ENCODE data around the gene TBC1D22A. TPM values are rescaled to one million over a fixed set of nuclear protein-coding genes. Genes with fewer than 3 reads are reported as not detected.

TBC1D22A gene
- total RNA-seq, 1 donor from 2014 or later: 14.3 TPM

DNA sequence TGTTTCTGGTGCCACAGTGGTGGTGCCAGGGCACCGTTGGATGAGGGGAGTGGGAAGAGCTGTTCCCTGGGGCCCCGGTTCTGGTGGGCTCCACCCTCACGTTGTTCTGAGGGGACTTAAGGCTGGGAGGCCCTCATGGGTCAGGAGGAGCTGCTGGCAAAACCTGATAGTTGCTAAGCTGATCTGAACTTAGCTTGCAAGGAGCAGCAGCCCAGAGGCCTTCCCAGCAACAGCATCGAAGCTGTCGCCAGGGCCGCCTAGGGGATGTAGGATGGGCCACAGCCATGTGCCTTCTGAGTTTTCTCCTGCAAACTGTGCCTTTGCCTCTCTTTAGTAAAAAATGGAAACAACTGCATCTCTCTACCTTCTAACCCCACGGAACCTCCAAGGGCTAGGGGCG lies 240.2 kb downstream of the TBC1D22A start:
- H3K4me3 Mint-ChIP-seq: no peak overlapping the region
- no peak for TF ChIP-seq CTCF (conservative IDR thresholded peaks at IDR 0.05)
- no peaks in the 10 kb centered on the region for H3K9me3 Mint-ChIP-seq
- H3K36me3 Mint-ChIP-seq (ENCODE audit: low read depth): no peaks in the 10 kb centered on the region
- H3K27me3 Mint-ChIP-seq (ENCODE audit: low read depth): no peaks in the 10 kb centered on the region
- no peak overlapping the region for H3K27ac Mint-ChIP-seq (ENCODE audit: unreplicated experiment)
- no peaks in the 10 kb centered on the region for H3K4me1 Mint-ChIP-seq
- DNase-seq (ENCODE audit: low read depth, low spot score): no peak

DNA sequence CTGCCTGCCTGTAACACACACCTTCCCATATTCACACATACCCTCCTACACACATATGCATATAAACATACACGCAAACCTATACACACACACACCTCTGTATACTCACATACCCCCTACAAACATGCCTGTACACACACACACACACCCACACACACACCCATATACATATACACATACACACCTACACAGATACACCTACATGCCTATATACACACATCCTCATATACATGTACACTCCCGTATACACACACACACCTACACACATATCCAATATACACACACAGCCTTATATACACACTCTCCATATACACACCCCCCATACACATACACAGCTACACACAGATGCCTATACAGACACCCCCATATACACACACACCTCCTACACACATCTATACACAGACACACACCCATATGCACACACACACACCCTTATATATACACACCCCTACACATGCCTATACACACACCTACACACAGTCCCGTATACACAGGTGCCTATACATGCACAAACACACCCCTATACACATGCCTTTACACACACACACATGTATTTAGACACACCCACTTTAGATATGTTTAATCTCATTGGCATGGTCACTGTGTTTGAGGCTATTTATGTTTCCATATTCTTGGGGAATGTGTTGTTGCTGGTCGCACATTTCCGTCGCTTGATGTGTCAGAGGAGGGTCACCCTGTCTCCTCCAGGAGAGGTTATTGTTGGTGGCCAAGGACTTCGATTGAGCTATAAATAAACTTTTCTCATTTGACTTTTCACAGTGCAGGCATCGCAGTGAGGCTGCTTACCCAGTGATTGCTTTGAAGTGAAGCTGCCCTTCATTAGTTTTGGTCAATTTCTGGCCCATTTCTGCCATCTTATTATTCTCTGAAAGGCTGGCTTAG lies 243.3 kb downstream of the TBC1D22A start:
- TF ChIP-seq CTCF (conservative IDR thresholded peaks at IDR 0.05): no peak
- no peak for DNase-seq (ENCODE audit: low read depth, low spot score)
- no peaks in the 10 kb centered on the region for H3K27me3 Mint-ChIP-seq (ENCODE audit: low read depth)
- H3K9me3 Mint-ChIP-seq: no peaks in the 10 kb centered on the region
- H3K27ac Mint-ChIP-seq (ENCODE audit: unreplicated experiment): no peak overlapping the region
- no peaks in the 10 kb centered on the region for H3K4me1 Mint-ChIP-seq
- no peaks in the 10 kb centered on the region for H3K36me3 Mint-ChIP-seq (ENCODE audit: low read depth)
- H3K4me3 Mint-ChIP-seq: no peak overlapping the region

- H3K27ac Mint-ChIP-seq (ENCODE audit: unreplicated experiment): no peak overlapping the region
- no peak for TF ChIP-seq CTCF (conservative IDR thresholded peaks at IDR 0.05)
- H3K4me1 Mint-ChIP-seq: no peaks in the 10 kb centered on the region
- no peak overlapping the region for H3K4me3 Mint-ChIP-seq
- H3K36me3 Mint-ChIP-seq (ENCODE audit: low read depth): no peaks in the 10 kb centered on the region
- no peaks in the 10 kb centered on the region for H3K27me3 Mint-ChIP-seq (ENCODE audit: low read depth)
- no peaks in the 10 kb centered on the region for H3K9me3 Mint-ChIP-seq
- DNase-seq (ENCODE audit: low read depth, low spot score): no peak
Measured at GRCh38 chr22:47006433-47006832, 244.0 kb downstream of the TBC1D22A start.

DNA sequence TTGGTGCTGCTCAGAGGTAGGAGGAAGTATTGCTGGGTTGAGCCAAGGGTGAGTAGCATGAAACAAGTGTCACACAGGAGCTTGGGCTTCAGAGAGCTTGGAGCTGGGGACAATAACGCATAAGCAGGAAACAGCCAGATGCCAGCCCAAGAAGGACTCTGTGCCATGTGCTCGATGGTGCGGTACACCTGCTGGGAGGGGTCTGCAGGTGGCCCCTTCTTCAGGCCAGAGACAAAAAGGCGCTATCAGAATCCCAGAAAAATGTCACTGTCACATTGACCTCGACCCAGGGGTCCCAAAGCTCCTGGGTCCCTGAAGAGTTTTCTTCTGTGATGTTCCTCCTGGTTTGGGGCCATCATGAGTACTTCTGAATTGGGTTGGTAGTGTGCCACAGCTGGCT lies 244.4 kb downstream of the TBC1D22A start:
- TF ChIP-seq CTCF (conservative IDR thresholded peaks at IDR 0.05): no peak
- no peak overlapping the region for H3K27ac Mint-ChIP-seq (ENCODE audit: unreplicated experiment)
- no peaks in the 10 kb centered on the region for H3K9me3 Mint-ChIP-seq
- no peak overlapping the region for H3K4me3 Mint-ChIP-seq
- H3K4me1 Mint-ChIP-seq: no peaks in the 10 kb centered on the region
- no peaks in the 10 kb centered on the region for H3K36me3 Mint-ChIP-seq (ENCODE audit: low read depth)
- no peaks in the 10 kb centered on the region for H3K27me3 Mint-ChIP-seq (ENCODE audit: low read depth)
- DNase-seq (ENCODE audit: low read depth, low spot score): no peak

GRCh38 chr22:47007496-47007895 lies 245.0 kb downstream of the TBC1D22A start:
- TF ChIP-seq CTCF (conservative IDR thresholded peaks at IDR 0.05): no peak
- H3K27me3 Mint-ChIP-seq (ENCODE audit: low read depth): no peaks in the 10 kb centered on the region

More at GRCh38 chr22:47007496-47007895, 245.0 kb downstream of the TBC1D22A start:
- Mint-ChIP-seq H3K36me3 (ENCODE audit: low read depth) (no peaks in the 10 kb centered on the region), H3K4me3 (no peak overlapping the region), H3K4me1 (no peaks in the 10 kb centered on the region), H3K27ac (ENCODE audit: unreplicated experiment) (no peak overlapping the region), H3K9me3 (no peaks in the 10 kb centered on the region)
- no peak for DNase-seq (ENCODE audit: low read depth, low spot score)

All from neural crest cell (in vitro differentiated cells).